NCI-H2227 (cell line): ENCODE data around the gene GPR151.

Experiments used
- DNase-seq: peaks from one replicate; lab custom pipeline; 2025; ENCODE audit not compliant: unreplicated experiment; lab: John Stamatoyannopoulos, UW

Gene GPR151

DNA sequence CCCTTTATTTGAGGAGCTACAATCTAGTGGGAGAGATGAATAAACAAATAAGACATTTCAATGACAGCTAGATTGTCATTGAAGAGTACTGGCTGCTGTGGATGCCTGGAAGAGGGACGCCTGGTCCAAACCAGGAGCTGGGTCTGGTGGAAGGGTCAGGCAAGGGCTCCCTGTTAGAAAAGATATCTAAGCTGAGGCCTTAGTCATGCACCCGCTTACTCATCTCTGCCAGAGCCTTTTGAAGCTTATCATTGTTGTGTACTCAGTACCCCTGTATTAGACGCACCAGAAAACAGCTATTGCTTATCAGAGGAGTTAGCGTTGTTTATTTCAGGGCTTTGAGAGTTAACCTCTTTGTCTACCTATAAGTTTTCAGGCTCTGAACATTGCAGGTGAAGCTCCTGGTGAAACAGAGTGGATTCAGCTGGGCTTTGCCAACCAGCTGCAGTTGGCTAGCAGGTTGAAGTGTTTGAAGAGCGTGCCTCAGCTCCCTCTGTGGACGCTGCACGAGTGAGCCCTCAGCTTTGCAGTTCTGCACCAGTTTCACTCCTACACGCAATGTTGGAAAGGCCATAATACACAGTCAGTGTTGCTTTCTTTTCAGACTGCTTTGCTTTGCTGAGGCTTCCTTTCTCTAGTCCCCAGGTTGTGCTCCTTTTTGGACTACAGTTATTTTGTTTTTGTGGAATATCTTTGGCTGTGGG lies 5.6 kb upstream of the GPR151 start:
- DNase-seq = no peak

DNA sequence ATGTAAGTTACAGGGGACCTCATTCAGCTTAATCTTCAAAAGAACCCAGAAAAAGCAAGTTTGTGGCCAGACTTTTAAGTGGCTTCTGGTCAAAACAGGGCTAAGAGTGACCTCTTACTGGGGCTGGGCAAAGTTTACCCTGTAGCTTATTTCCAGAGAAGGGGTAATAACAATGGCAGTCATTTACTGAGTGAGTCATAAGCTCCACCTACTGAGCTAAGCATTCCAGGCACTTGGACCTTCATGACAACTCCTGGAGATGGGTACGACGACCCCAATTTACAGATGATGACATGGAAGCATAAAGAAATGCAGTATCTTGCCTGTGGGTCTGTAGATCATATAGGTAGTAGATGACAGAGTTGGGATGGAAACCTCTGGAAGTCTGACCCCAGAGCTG lies 4.7 kb upstream of the GPR151 start:
- DNase-seq = no peak

DNA sequence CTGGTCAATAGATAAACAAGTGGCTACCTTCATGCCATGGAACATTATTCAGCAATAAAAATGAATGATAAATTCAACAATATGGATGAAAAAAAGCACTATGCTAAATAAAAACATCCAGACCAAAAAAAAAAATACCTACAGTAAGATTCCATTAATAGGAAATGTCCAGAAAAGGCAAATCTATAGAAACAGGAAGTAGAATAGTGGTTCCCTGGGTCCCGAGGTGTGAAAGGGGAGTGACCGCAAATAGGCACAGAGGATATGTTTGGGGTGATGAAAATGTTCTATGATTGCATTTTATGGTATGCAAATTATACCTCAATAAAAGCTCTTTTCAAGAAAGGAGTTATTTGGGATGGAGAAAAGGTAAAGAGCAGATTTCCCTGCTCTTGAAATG lies 3.6 kb upstream of the GPR151 start:
- DNase-seq = no peak

DNA sequence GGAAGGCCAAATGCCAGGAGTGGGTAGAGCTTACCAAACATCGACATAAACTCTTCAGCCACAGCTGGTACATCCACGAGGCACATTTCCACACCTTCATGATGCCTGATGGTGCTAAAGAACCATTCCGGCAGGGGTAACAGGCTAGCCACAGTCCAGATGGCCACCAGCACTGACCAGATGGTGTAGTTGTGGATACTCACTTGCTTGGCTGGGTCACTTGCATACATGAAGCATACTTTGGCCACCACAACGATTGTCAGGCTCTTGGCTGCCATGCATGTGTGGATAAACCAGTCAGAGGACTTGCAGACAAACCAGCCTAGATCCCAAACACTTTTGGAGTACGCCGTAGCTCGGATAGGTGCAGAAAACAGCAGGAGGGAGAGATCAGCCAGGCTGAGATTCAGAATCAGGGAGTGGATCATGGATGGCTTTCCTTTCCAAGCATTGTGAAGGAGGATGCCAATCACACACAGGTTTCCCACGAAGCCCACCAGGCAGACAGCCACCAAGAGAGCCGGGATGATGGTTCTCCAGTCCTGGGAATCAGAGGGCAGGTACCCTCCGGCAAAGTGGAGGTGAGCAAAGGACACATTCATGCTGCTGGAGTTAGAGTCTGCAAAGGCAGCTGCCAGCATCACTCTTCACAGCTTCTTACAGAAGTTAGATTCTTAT lies 378 bp downstream of the GPR151 start:
- no peak for DNase-seq

DNA sequence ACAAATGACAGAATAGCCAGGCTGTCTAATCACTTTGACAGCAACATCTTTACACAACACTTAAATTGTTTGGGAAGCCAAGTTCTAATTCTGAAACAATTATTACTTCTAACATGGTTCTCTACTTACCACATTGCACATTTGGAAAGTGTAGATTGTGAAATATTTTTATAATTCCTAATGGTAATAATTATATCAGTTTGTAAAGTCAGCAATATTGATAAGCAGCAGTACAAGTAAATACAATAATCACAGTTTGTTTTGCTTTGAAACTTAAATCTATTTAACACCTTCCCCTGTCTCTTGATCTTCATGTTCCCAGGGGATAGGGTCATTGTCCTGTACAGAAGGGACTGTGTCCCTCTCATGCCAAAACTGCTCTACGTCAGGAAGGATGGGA lies 1.4 kb downstream of the GPR151 start:
- no peak for DNase-seq

DNA sequence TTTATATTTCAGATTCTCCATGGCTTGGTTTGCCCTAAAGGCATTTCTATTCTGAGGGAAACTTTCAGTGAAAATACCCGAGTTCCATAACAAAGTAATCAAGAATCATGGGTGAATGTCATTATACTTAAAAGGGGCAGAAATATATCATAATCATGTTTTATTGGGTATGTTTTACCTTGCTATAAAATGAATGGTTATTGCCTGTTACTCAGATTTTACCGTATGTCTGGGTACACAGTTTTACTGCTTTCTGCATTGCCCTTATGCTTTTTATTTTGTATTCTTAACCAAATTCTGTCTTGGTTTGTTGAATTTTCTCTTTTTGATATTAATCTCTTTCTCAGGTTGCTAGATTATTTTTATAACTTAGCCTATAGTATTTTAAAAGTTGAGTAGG lies 2.5 kb downstream of the GPR151 start:
- DNase-seq = no peak

DNA sequence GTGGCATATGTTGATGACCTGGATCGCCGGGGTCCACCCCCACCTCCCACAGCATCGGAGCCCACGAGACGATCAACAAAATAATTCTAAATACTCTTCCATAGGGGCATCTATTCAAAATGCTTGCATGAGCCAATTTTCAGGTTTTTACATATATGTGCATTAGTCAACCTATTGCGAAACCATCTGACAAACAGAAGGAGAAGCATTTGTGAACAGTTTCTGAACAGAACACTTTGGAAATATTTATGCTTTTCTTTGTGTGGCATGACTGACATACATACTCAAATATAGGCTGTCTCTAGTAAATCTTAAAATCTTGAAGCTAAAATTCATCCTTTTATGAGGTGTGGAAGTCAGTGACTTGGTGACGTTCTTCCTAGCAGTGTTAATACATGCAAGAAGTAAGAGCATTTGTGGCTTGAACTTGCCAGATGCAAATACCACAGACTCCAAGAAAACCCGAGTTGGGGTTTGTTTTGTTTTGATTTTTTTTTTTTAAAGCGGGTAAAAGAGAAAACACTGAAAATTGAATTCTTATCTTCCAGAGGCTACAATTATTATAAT lies 5.3 kb downstream of the GPR151 start:
- no peak for DNase-seq

DNA sequence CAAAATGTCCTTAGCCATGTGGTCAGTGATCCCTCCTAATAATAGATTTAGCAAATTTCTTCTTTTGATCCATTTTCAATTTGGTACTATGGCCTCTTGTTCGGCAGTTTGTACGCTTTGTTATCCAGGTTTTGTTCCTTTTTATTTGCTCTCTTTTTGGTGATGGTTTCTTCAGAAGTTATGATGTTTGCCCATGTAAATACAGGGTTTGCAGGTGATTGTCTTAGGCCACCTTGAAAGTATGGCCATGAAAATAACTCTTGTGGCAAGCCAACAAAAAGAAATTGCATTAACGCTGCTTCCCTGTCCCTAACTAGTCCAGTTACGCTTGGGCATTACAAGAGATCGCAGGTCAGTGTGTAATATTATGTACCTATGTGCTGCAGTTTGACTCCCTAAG lies 8.6 kb downstream of the GPR151 start:
- no peak for DNase-seq

DNA sequence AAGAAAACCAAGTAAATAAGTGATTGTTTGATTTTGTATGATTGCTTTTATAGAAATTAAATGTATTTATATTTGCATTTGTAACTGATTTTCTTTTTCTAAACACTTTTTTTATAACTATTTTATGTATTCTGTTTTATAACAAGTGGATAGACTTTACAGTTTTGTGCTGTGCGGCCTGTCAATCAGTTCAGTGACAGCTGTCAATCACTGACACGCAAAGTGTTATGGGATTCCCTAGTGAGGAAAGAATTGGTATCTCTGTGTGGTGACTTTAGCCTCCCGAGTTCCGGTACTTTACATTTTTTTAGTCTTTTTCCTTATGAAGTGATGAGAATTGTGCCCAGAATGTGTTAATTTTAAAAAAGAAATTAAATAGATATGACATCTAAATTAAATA lies 16.3 kb downstream of the GPR151 start:
- DNase-seq = no peak

DNA sequence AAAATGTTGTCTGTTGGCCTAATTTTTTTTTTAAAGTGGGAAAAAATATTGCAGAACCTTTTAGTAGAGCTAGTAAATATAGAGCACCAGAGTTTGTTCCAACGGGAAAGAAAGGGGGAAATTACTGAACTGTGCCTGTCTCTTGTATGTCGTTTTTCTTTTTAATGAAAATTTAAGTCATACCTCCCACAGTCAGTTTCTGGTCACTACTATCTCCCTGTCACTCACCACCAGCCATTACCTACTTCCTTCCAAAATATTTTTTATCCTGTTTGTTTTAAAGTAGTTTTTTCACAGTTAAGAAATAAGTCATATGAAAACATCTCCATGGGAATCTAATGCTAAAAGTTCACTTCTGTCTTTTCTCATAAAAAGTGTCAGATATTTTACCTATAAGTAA lies 21.3 kb downstream of the GPR151 start:
- no peak for DNase-seq

DNA sequence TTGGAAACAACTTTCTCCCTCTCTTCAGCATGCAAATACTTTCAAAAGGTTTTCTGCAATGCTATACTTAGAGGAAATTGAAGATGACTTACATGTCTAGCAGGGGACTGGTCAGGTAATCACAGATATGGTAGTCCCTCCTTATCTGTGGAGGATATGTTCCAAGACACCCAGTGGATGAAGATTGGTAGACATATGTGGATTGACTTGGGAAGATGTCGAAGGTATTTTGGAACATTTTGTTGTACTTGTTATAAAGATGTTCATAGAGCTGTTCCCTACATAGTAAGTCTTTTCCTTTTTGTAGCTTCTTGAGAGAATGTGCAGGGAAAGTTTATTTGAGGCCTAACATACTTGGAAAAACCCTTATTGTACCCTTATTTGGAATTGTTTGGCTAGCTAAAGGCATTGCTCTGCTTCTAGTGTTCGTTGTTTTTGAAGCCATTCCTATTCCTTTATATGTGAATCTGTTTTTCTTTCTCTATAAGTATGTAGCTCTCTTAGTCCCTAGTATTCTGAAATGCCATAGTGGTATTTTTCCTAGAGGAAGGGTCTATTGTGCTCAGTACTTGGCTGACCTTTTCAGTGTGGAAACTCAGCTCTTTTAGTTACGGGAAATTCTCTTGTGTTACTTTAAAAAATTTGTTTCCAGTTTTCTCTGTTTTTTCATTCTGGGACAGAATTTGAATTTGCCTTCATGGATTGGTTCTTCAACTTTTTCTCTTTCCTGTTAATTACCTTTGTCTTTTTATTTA lies 25.7 kb downstream of the GPR151 start:
- DNase-seq = no peak

DNA sequence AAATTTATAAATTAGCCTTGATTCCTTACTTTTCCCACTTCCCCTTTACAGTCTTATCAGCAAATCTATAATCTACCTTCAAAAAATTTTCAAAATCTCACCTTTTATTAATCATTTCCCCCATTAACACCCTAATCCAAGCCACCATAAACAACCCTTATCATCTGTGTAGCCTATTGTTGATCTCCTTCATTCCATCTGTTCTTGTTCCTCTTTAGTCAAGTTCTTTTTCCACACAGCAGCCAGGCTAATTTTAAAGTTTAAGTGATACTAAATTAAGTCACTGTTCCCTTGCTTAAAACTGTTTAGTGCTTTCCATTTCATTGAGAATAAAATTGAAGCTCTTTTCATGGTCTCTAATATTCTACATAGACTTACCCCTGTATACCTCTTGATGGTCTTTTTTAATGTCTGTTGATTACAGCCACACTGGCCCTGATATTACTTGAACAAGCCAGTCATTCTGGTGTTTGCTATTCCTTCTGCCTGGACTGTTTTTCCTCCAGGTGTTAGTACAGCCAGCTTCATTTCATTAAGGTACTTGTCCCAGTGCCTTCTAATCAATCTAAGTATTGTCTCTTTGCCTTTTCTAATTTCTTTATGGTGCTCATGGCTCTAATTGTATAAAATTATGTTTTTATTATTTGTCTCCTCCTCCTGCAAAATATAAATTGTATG lies 31.1 kb downstream of the GPR151 start:
- DNase-seq = no peak

DNA sequence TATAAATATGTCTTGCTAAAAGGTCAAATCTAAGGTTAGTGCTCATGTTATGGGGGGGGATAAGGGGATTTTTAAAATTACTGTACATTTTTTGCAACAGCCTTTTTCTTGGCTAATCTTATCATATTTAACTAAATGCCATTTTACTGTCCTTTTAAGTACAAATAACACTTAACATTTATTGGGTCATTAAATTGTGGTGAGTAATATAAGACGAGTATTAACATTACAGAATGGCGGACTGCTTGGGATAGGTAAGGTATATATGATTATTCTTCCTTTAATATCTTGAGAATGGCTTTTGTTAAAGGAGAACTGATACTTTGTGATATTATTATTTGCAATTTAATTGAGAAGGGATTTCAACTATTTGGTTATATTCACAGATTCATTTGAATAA lies 33.2 kb downstream of the GPR151 start:
- DNase-seq = no peak

DNA sequence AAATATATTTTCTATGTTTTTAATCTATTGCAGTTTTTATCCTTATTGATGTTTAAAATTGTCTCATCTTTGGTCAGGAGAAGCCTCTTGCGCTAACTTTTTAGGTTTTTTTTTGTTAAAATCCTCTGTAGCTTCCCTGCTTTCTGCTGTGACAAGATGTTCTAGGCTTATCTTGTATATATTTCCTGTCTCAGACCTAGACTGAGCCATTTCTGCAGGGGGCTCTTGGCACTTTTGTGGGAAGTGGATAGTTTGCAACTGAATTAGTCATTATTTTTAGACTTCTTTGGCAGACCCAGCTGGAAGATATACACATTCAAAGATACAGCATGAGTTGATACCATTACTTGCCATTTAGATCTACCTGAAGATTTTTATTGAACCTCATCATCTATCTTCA lies 40.1 kb downstream of the GPR151 start:
- DNase-seq = no peak

DNA sequence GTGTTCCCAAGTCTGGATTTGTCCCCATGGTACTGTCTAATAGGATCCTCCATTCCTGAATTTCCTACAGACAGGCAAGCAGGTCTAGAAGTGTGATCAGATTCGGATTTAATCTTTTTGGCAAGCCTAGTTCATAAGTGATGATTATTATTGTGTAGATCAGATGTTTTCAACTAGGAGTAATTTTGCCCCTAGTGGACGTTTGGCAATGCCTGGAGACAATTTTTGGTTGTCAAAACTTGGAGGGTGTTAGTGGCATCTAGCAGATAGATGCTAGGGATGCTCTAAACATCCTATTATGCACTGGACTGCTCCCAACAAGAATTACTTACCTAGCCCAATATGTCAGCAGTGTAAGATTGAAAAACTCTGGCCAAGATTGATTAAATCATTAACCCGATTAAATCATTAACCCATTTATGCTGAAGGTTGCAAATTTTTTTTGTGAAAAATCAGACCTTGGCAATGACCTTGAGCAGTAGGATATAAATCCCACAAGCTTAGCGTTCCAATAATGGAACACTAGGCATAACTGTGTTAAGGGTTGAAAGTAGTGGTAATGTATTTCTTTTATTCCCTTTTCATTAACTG lies 40.7 kb downstream of the GPR151 start:
- no peak for DNase-seq

DNA sequence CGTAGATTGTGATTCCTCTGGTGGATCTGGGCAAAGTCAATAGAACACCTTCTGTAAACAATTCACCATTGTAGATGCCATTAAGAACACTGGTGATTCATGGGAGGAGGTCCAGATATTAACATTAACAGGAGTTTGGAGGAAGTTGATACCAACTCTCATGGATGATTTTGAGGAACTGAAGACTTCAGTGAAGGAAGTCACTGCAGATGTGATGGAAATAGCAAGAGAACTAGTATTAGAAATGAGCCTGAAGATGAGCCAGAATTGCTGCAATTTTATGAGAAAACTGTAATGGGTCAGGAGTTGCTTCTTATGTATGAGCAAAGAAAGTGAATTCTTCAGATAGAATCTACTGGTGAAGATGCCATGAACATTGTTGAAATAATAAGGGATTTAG lies 41.9 kb downstream of the GPR151 start:
- no peak for DNase-seq

DNA sequence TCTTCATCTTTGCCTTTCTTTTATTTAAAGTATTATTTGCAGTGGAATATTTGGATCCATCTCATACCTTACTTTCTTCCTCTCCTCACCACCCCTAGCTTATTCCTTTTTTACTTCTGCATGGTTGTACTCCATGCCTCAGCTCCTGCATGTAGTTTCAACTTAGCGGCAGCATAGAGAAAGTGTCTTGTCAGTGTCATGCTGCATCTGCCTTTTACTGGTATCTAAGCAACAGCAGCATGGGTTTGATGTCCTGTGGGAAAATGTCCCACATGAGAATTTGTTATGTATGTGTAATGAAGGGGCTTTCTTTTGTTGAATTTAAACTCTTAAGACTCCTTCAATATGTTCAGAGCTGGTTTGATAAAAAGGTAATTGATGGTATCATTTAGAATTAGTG lies 48.2 kb downstream of the GPR151 start:
- no peak for DNase-seq

DNA sequence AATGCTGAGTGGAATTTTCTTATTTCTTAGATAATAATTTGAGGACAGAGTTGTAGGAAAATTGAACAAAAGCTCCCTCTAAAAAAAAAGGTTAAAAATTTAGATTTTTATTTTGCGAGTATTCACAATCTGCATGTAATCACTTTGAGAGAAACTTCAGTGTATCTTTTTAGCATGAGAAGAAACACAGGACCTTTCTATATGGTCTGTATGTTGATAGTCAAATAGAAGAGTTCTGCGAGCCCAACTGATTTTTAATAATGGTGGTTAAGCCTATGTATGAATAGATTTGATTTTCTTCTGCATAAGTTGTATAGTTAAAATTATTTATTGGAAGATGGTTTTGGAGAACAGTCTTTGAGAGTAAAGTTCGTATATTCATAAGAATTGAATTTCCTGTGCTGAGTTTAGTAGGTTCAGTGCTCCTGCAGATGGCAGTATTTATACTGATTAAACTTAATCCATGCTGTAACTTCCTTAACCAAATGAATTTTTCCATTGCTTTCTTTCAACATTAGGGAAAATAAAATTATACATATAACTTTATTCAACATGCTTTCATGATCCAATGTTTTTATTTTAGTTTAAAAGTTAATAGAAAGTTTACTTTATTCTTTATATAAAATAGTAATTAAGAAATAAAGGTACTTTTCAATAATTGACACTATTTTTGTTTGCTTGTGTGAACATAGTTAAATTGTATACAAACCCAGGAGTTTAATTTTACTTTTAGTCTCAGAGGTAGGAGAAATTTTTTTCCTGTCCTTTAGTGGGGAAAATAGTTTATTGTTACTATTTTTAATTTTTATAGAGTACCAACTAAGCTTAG lies 49.3 kb downstream of the GPR151 start:
- no peak for DNase-seq

DNA sequence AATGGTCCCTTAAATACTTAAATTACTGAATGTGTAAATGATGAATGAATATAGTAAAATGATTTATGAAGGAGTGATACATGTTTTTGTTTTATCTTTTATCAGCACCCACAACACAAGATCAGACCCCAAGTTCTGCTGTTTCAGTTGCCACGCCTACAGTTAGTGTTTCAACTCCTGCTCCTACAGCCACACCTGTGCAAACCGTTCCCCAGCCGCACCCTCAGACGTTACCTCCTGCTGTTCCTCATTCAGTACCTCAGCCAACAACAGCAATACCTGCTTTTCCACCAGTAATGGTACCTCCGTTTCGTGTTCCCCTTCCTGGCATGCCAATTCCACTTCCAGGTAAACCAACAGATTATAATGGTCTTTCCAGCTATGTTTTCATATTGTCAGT lies 52.5 kb downstream of the GPR151 start:
- DNase-seq = no peak
